Naive B cell (primary cell): ENCODE measurements around the gene SAE1. TPM values are rescaled to one million over a fixed set of nuclear protein-coding genes. Genes with fewer than 3 reads are reported as not detected.

Experiments used
- ATAC-seq, 2 donors: fragments of 150-1000 bp; cut with Tn5 transposase; 2 replicates each; pipeline ENCODE4 v1.10.0; 2021; ENCODE audit warnings: low read depth in 2 of 2, mild to moderate bottlenecking in 2 of 2, moderate library complexity in 2 of 2
- DNase-seq: peaks from one replicate; pipeline ENCODE4 v3.0.0; 2022
- H3K27ac Mint-ChIP-seq, 6 donors: one replicate each; pipeline ENCODE4 v1.8.0; 2020 to 2022; ENCODE audit warnings: mild to moderate bottlenecking in 6 of 6, mixed read lengths in 6 of 6, moderate library complexity in 5 of 6, inconsistent platforms in 2 of 6
- H3K27me3 Mint-ChIP-seq, 3 donors: one replicate each; pipeline ENCODE4 v1.8.0; 2021 to 2022; ENCODE audit warnings: mixed read lengths in 3 of 3, mild to moderate bottlenecking in 1 of 3
- H3K36me3 Mint-ChIP-seq, 2 donors: one replicate each; pipeline ENCODE4 v1.8.0; 2020 to 2022; ENCODE audit warnings: mixed read lengths in 2 of 2, inconsistent platforms in 1 of 2, mild to moderate bottlenecking in 1 of 2
- H3K4me1 Mint-ChIP-seq, 3 donors: one replicate each; pipeline ENCODE4 v1.8.0; 2020 to 2022; ENCODE audit warnings: mixed read lengths in 3 of 3, inconsistent platforms in 1 of 3, mild to moderate bottlenecking in 1 of 3, moderate library complexity in 1 of 3
- H3K4me3 Mint-ChIP-seq, 8 donors: one replicate each; pipeline ENCODE4 v1.8.0; 2020 to 2022; ENCODE audit warnings: mild to moderate bottlenecking in 8 of 8, mixed read lengths in 8 of 8, moderate library complexity in 8 of 8, inconsistent platforms in 2 of 8
- H3K9me3 Mint-ChIP-seq, 7 donors: one replicate each; pipeline ENCODE4 v1.8.0; 2020 to 2022; ENCODE audit warnings: mixed read lengths in 7 of 7, mild to moderate bottlenecking in 5 of 7, inconsistent platforms in 2 of 7, moderate library complexity in 1 of 7
- polyA plus RNA-seq, 6 donors: library from polyadenylated mRNA; unstranded; fragments of 300-500 nt; fragmentation: Illumina TruSeq; gene quantifications; one replicate each; pipeline ENCODE4 v1.2.3, GENCODE V29; 2021; ENCODE audit warnings: low read depth in 6 of 6

Gene SAE1
- polyA plus RNA-seq, 6 donors from 2014 or later: 74.7 to 97.1 (median 78.9) TPM

DNA sequence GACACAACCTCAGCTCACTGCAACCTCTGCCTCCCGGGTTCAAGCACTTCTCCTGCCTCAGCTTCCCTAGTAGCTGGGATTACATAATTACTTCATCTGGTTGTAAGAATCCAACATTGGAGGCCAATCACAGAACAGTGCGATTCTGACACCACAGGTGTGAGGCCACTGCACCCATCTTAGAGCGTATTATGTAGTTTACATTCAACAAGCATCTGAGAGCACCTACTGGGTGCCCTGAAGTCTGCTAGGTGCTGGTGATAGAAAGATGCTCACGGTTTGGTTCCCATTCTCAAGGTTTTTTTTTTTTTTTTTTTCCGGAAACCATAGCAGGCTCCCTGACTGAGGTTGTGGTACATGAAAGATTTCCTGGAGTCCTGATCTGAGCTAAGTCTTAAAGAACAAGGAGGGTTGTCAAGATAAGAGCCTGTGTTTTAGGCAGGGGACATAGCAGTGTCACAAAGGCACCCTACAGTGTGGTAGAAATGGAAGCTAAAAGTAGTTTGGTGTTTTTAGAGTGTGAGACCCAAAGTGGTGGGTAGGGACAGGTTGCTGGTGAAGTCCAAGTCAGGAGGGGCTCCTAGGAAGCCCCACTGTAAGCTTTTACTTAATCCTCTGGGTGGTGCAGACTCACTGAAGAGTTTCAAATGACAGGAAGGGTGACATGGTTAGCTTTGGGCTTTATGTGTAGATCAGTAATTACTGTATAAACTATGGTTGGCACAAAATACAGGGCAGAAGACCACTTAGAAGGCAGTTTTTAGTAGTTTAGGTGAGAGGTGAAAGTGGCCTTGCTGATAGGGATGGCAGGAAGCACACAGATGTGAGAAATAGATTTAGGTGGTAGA, 15.2 kb downstream of the SAE1 start:
- Mint-ChIP-seq H3K27me3 (no peaks in the 10 kb centered on the region), H3K27ac (no peak overlapping the region), H3K36me3 (peaks cover 15 to 26% of the 10 kb centered on the region in 2 donors), H3K9me3 (no peaks in the 10 kb centered on the region), H3K4me3 (no peak overlapping the region), H3K4me1 (peaks cover 9 to 16% (median 10%) of the 10 kb centered on the region in 3 donors)
- ATAC-seq (no peak), DNase-seq (no peak)

DNA sequence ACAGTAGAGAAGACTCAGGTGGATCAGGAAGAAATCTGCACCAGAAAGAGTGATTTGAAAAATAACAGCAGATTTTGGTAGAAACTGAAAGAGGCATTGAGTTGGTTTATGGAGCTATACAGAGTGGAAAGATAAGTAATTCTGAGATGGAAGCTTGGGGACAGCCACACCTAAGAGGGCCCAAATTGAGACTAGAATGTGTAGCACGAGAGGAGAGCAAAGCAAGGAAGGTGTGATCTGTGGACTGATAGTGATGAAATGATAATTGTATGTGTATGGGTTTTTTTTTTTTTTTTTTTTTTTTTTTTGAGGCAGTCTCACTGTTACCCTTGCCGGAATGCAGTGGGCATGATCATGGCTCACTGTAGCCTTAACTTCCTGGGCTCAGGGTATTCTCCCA, 16.3 kb downstream of the SAE1 start:
- H3K36me3 Mint-ChIP-seq: peaks cover 15 to 35% of the 10 kb centered on the region in 2 donors
- peak overlapping the region in 2 of 6 donors; percentile 72 to 81 for H3K27ac Mint-ChIP-seq
- ATAC-seq (no peak), DNase-seq (no peak)
- no peaks in the 10 kb centered on the region for H3K9me3 Mint-ChIP-seq
- no peaks in the 10 kb centered on the region for H3K27me3 Mint-ChIP-seq
- H3K4me3 Mint-ChIP-seq: no peak overlapping the region
- peaks cover 5 to 9% (median 9%) of the 10 kb centered on the region in 3 donors for H3K4me1 Mint-ChIP-seq

DNA sequence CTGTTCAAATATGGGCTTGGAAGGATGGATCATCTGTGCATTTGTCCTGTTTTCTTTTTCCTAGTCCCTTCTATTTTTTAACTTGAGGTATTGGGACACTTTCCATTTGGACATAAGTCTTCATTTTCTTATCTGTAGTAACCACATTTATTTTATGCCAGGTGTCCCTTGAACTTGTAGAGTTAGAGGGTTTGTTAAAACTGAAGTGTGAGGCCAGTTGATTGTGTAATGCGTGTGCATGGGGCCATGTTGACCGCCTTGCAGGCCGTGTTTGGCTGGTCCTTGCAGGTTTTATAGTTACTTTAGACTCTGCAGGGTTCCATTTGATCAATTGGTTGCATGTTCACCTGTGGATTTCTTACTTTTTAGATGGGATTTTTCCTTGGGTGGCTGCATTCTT, 21.0 kb downstream of the SAE1 start:
- Mint-ChIP-seq H3K36me3 (peaks cover 30 to 33% of the 10 kb centered on the region in 2 donors), H3K9me3 (no peaks in the 10 kb centered on the region), H3K4me3 (no peak overlapping the region), H3K27me3 (no peaks in the 10 kb centered on the region), H3K4me1 (peaks cover 3 to 5% (median 3%) of the 10 kb centered on the region in 3 donors), H3K27ac (peak overlapping the region in 1 of 6 donors; percentile 57)
- ATAC-seq (no peak), DNase-seq (no peak)

DNA sequence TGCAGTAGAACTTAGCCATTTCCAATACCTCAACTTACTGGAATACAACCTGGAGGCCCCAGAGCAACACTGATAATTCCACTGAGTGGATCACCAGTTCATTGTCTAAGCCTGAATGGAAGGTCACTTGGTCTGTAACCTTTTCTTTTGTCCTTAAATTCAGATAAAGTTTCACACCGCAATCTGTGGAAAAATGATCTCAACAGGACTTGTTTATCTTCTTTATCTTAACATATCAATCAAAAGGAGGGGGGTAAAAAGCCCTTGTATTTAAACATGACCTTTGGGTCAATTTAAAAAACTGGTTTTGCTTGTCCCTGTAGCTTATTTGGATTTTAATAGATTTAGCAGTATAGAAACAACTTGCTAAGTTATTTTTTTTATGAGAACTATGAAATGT, 21.6 kb downstream of the SAE1 start:
- Mint-ChIP-seq H3K4me1 (peaks cover 8 to 9% (median 9%) of the 10 kb centered on the region in 3 donors), H3K27ac (no peak overlapping the region), H3K36me3 (peaks cover 27 to 30% of the 10 kb centered on the region in 2 donors)

DNA sequence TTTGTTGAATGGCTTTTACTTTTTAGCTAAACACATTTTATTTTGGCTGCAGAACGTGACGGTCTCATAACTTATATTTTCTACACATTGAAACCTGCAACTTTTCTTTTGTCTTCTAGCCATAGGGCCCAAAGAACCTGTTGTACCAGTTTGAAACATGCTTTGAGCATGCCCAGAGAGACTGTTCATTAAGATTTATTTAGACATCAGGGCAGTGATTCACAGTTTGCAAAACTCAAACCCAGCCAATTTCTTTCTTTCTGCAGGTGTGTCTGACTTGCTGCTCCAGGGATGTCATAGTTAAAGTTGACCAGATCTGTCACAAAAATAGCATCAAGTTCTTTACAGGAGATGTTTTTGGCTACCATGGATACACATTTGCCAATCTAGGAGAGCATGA, 22.0 kb downstream of the SAE1 start:
- no peak for ATAC-seq
- peaks cover 27 to 30% of the 10 kb centered on the region in 2 donors for H3K36me3 Mint-ChIP-seq
- H3K27me3 Mint-ChIP-seq: no peaks in the 10 kb centered on the region
- H3K4me3 Mint-ChIP-seq: no peak overlapping the region
- no peaks in the 10 kb centered on the region for H3K9me3 Mint-ChIP-seq
- peaks cover 9 to 13% (median 10%) of the 10 kb centered on the region in 3 donors for H3K4me1 Mint-ChIP-seq
- H3K27ac Mint-ChIP-seq: peak overlapping the region in 1 of 6 donors; percentile 69
- DNase-seq: no peak

More for the DNA sequence above, 21.6 kb downstream of the SAE1 start:
- no peaks in the 10 kb centered on the region for H3K27me3 Mint-ChIP-seq
- no peak overlapping the region for H3K4me3 Mint-ChIP-seq
- no peaks in the 10 kb centered on the region for H3K9me3 Mint-ChIP-seq
- DNase-seq: no peak
- ATAC-seq: no peak

DNA sequence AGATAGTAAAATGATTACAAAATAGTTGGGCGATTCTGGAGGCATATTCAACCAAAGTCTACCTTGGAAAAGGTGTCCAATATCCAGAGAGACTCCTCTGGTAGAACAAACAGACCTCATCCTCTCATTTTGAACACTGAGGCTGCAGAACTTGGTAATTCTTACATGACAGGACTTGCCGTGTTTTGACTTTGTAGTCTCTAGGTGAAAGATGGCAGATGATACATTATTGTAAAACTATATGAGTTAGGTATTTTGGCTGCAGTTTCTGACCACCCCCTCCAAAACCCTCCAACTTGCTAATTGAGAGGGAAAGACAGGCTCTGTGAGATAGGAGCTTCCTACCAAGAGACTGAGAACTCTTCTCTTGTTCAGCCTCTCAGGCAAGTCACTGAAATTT, 22.6 kb downstream of the SAE1 start:
- H3K36me3 Mint-ChIP-seq: peaks cover 21 to 30% of the 10 kb centered on the region in 2 donors
- H3K9me3 Mint-ChIP-seq: no peaks in the 10 kb centered on the region
- peaks cover 14 to 19% (median 16%) of the 10 kb centered on the region in 3 donors for H3K4me1 Mint-ChIP-seq
- DNase-seq (no peak), ATAC-seq (no peak)
- no peaks in the 10 kb centered on the region for H3K27me3 Mint-ChIP-seq
- peak overlapping the region in 1 of 6 donors; percentile 24 for H3K27ac Mint-ChIP-seq
- H3K4me3 Mint-ChIP-seq: no peak overlapping the region

DNA sequence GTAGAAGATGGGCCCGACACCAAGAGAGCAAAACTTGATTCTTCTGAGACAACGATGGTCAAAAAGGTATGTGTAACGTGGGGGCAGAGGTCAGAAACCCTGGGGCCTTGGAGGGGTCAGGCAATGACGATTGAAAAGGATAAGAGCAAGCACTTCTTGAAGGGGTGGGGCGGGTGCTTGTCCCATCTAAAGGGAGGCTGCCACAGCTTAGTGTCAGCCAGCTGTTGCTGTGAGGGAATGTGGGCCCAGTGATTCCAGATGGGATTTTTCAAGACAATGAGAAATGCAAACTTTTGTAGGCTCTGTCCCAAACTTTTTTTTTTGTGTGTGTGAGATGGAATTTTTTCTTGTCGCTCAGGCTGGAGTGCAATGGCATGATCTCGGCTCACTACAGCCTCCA, 24.5 kb downstream of the SAE1 start:
- peak overlapping the region in 2 of 6 donors; percentile 60 to 63 for H3K27ac Mint-ChIP-seq
- H3K9me3 Mint-ChIP-seq: no peaks in the 10 kb centered on the region
- no peak overlapping the region for H3K4me3 Mint-ChIP-seq
- peaks cover 21 to 30% (median 23%) of the 10 kb centered on the region in 3 donors for H3K4me1 Mint-ChIP-seq
- DNase-seq: no peak
- no peak for ATAC-seq
- no peaks in the 10 kb centered on the region for H3K27me3 Mint-ChIP-seq
- peaks cover 19 to 26% of the 10 kb centered on the region in 2 donors for H3K36me3 Mint-ChIP-seq

DNA sequence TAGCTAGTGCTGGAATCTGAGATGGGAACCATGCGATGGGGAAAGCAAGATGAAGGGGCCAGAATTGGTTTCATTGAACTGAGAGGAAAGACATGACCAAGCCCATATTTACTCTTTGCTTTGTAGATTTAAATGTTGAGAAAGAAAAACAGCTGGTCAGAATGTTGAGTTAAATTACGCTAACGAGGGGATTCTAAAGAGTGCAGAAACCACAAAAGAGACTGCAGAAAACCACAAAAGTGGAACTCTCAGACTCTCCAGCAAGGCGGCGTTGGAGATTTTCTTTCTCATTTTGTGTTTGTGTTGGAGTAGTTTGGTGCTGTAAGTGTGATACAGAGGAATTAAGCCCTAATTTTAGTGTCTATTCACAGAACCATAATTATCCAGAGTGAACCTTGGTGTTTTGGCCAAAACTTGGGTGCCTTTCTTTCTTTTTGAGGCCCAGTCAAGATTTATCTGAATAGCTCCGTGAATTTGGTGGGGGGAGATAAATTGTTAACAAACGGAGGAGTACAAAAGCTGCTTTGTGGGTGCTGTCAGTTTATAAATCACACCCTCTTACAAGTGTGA, 26.3 kb downstream of the SAE1 start:
- Mint-ChIP-seq H3K9me3 (no peaks in the 10 kb centered on the region), H3K27me3 (no peaks in the 10 kb centered on the region), H3K4me3 (peak overlapping the region in 7 of 8 donors; percentile 9 to 84 (median 75)), H3K36me3 (peaks cover 7 to 20% of the 10 kb centered on the region in 2 donors), H3K27ac (peak overlapping the region; percentile 34 to 91 (median 58)), H3K4me1 (peaks cover 21 to 30% (median 23%) of the 10 kb centered on the region in 3 donors)
- ATAC-seq (peak; percentile 46 to 63), DNase-seq (peak; percentile 9)

DNA sequence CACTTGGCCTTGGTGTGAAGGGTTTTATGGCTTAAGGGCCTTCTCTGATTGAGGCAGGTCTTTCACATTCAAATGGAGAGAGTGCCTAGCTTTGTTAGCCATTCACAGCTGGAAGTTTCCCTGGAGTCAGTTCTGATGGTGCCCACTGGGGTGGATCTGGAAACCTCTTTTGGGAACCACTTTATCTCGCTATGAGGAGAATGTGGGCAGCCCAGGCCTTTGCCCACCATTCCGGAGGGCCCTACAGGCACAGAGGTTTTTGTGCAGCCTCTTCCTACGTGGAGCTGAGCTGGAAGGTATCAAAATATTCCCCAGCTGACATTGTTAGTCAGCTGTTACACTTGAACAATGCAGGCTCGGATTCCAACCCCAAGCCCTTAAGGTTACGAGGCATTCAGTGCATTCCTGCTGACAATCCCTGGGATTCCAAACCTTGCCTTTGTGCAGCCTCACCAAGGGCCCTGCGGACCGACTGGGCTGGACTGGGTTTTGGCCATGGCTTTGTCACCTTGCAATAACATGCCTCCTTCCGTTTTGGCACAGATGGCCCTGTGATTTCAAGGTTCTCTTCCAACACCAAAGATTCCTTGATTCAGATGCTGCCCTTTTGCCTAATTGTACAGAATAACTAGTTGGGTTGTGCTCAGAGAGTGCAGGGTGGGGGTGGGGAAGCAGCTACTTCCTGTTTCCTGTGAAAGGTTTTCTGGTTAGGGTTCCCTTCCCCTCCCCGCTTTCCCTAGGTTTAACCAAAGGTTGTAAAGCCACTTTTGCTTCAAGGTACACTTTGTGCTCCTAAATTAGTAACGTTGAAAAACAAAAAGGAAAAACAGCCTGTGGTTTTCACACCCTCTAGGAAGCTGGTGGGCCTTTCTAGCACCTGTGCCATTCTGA, 27.0 kb downstream of the SAE1 start:
- Mint-ChIP-seq H3K4me3 (peak overlapping the region in 7 of 8 donors; percentile 56 to 84 (median 76)), H3K9me3 (no peaks in the 10 kb centered on the region), H3K27ac (peak overlapping the region; percentile 50 to 95 (median 68)), H3K4me1 (peaks cover 21 to 30% (median 23%) of the 10 kb centered on the region in 3 donors), H3K27me3 (no peaks in the 10 kb centered on the region), H3K36me3 (peaks cover 7 to 16% of the 10 kb centered on the region in 2 donors)
- peak; percentile 51 to 59 for ATAC-seq
- no peak for DNase-seq

DNA sequence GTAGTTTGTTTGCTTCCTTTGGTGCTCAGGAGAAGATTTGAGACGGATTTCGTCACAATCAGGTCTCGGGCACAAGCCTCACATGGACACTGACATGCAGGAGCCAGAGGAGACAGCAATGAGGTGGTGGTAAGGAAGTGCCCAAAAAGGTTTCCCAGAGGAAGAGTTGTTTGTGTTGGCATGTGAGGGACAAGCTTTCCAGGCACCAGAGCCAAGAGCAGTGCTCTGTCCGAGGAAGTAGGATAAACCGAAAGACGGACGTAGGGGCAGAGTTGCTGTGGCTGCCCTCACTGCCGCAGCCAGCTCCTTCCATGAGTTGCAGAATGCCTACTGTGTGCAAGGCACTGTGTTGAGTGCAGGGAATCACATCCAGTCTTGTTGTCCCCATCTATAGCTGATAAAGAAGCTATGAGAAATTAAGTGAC, 27.7 kb downstream of the SAE1 start:
- Mint-ChIP-seq H3K4me1 (peaks cover 21 to 30% (median 23%) of the 10 kb centered on the region in 3 donors), H3K9me3 (no peaks in the 10 kb centered on the region), H3K4me3 (peak overlapping the region in 6 of 8 donors; percentile 56 to 84 (median 74)), H3K27ac (peak overlapping the region; percentile 50 to 95 (median 82)), H3K36me3 (peaks cover 7 to 10% of the 10 kb centered on the region in 2 donors), H3K27me3 (no peaks in the 10 kb centered on the region)
- ATAC-seq (no peak), DNase-seq (no peak)

DNA sequence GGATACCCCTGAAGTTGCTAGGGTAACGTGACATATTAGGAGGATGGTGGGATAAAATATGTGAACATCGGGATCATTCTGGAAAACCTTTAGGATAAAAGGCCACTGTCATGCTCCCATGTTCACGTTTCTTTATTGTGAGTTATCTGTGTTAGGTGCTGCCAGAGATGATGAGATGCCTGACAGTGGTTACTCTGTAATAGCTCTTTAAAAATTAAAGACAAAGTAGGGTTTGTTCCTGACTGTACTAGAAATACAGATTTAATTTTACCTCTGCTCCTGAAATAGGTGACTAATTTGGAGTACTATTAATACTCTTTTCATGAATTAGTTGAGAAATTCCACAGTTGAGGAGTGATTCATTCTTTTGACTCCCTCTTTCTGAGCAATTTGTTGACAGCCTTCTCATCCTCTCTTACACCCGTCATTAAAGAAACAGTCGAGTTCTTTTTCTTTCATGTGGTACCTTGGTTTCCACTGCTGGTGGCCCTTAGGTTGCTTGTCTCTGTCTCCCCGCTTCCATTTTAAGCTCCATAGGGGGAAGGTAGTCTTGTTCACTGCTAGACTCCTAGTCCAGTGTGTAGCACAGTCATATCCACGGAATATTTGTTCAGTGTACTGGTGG, 28.4 kb downstream of the SAE1 start:
- H3K27ac Mint-ChIP-seq: peak overlapping the region in 4 of 6 donors; percentile 28 to 98 (median 80)
- H3K4me3 Mint-ChIP-seq: peak overlapping the region in 1 of 8 donors; percentile 10
- peaks cover 7 to 10% of the 10 kb centered on the region in 2 donors for H3K36me3 Mint-ChIP-seq
- H3K9me3 Mint-ChIP-seq: no peaks in the 10 kb centered on the region
- H3K27me3 Mint-ChIP-seq: no peaks in the 10 kb centered on the region
- ATAC-seq: no peak
- DNase-seq: no peak
- peaks cover 21 to 30% (median 23%) of the 10 kb centered on the region in 3 donors for H3K4me1 Mint-ChIP-seq

DNA sequence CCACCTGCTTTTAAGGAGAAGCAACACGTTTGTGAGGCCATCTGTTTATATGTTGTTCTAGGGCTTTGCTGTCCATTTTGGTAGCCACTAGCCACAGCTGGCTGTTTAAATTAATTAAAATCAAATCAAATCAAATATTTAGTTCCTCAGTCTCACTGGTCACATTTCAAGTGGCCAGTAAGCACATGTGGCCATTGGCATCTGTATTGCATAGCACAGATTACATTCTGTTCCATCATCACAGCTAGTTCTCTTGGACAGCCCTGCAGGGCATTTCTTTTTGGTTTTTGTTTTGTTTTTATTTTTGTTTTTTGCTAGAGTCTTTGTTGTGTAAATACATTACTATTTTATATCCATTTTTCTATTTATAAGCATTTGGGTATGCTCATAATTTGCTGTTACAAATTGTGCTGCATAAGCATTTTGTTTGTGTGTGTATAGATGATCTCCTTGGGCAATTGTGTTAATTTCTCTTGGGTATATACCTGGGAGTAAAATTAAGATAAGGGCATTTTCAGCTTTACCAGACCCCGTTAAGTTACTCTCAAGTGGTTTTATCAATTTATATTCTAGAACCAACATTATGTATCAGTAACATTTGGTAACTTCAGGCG, 31.3 kb downstream of the SAE1 start:
- no peaks in the 10 kb centered on the region for H3K9me3 Mint-ChIP-seq
- peaks cover 0 to 5% of the 10 kb centered on the region in 2 donors for H3K36me3 Mint-ChIP-seq
- peaks cover 14 to 24% (median 18%) of the 10 kb centered on the region in 3 donors for H3K4me1 Mint-ChIP-seq
- no peak overlapping the region for H3K27ac Mint-ChIP-seq
- H3K4me3 Mint-ChIP-seq: no peak overlapping the region
- ATAC-seq: no peak
- no peak for DNase-seq
- H3K27me3 Mint-ChIP-seq: no peaks in the 10 kb centered on the region
